ENCODE results near the gene RGS6.
"Not testable (repeated sequence)": the region's sequence is repeated elsewhere in the genome, so short reads cannot be mapped to it uniquely, and the experiment has no call there.

Gene RGS6

GRCh38 chr14:71932229-71932981, at the start of gene RGS6:
Gene RGS6, plus strand, starts transcription at chr14:71932429.
- no peak for DNase-seq

- DNase-seq: no peak
Measured at GRCh38 chr14:71883094-71883493, 49.1 kb upstream of the RGS6 start.

- no peak for DNase-seq
Measured at GRCh38 chr14:71885301-71885700, 46.9 kb upstream of the RGS6 start.

GRCh38 chr14:71887802-71888201, 44.4 kb upstream of the RGS6 start:
- not testable (repeated sequence) for DNase-seq

GRCh38 chr14:71890541-71890940, 41.7 kb upstream of the RGS6 start:
- no peak for DNase-seq

GRCh38 chr14:71891185-71891584, 41.0 kb upstream of the RGS6 start:
- no peak for DNase-seq

GRCh38 chr14:71891970-71892369, 40.3 kb upstream of the RGS6 start:
- no peak for DNase-seq

- DNase-seq: no peak
Measured at GRCh38 chr14:71905031-71905430, 27.2 kb upstream of the RGS6 start.

- no peak for DNase-seq
Measured at GRCh38 chr14:71905860-71906259, 26.4 kb upstream of the RGS6 start.

GRCh38 chr14:71907793-71908515, 24.3 kb upstream of the RGS6 start:
- no peak for DNase-seq

- DNase-seq: no peak
Measured at GRCh38 chr14:71911669-71912068, 20.6 kb upstream of the RGS6 start.

- no peak for DNase-seq
Measured at GRCh38 chr14:71913342-71913741, 18.9 kb upstream of the RGS6 start.

GRCh38 chr14:71918955-71919354, 13.3 kb upstream of the RGS6 start:
- no peak for DNase-seq

GRCh38 chr14:71923513-71923912, 8.7 kb upstream of the RGS6 start:
- DNase-seq: no peak

- no peak for DNase-seq
Measured at GRCh38 chr14:71931492-71932228, 569 bp upstream of the RGS6 start.

GRCh38 chr14:71933001-71933587, 865 bp downstream of the RGS6 start:
- DNase-seq: no peak

GRCh38 chr14:71938273-71938672, 6.0 kb downstream of the RGS6 start:
- DNase-seq: not testable (repeated sequence)

GRCh38 chr14:71939344-71939743, 7.1 kb downstream of the RGS6 start:
- DNase-seq: not testable (repeated sequence)

GRCh38 chr14:71940500-71940899, 8.3 kb downstream of the RGS6 start:
- not testable (repeated sequence) for DNase-seq

- DNase-seq: not testable (repeated sequence)
Measured at GRCh38 chr14:71941616-71942015, 9.4 kb downstream of the RGS6 start.

- DNase-seq: no peak
Measured at GRCh38 chr14:71942904-71943694, 10.9 kb downstream of the RGS6 start.

GRCh38 chr14:71943695-71944018, 11.4 kb downstream of the RGS6 start:
- DNase-seq: no peak

Measured in activated T-cell treated with anti-CD3 and anti-CD28 coated beads for 4 hours (primary cell).